Neural cell (in vitro differentiated cells): ENCODE data around the gene ZBTB40. TPM values are rescaled to one million over a fixed set of nuclear protein-coding genes. Genes with fewer than 3 reads are reported as not detected.

Experiments used
- H2AFZ ChIP-seq: fragments of 200-600, 300-800 bp; sonication (generic), shearing (Covaris generic); 2 replicates; pipeline ENCODE4 v1.6.0; 2014; ENCODE audit warnings: low read depth, mild to moderate bottlenecking, antibody characterized with exemption, low read length, moderate library complexity
- H3F3A ChIP-seq: fragments of 200-600 bp; shearing (Covaris generic); 2 replicates; pipeline ENCODE4 v1.6.1; 2016; ENCODE audit warnings: mild to moderate bottlenecking, moderate library complexity, mixed read lengths, antibody characterized with exemption, low read length; ENCODE audit not compliant: insufficient read depth, poor library complexity, severe bottlenecking
- H3K27ac ChIP-seq: fragments of 200-600, 300-800 bp; sonication (generic), shearing (Covaris generic); 2 replicates; pipeline ENCODE4 v1.5.1; 2014; ENCODE audit warnings: mild to moderate bottlenecking, low read length, moderate library complexity
- H3K27me3 ChIP-seq: fragments of 300-800, 200-600 bp; sonication (generic), shearing (Covaris generic); 2 replicates; pipeline ENCODE4 v1.6.0; 2014; ENCODE audit warnings: mild to moderate bottlenecking, low read depth, low read length, moderate library complexity; ENCODE audit not compliant: insufficient read depth
- H3K36me3 ChIP-seq: fragments of 300-800, 200-600 bp; sonication (generic), shearing (Covaris generic); 2 replicates; pipeline ENCODE4 v1.5.1; 2014; ENCODE audit warnings: mild to moderate bottlenecking, antibody characterized with exemption, low read length, moderate library complexity; ENCODE audit not compliant: insufficient read depth
- H3K4me2 ChIP-seq: fragments of 300-800, 200-600 bp; sonication (generic), shearing (Covaris generic); 2 replicates; pipeline ENCODE4 v1.6.0; 2014; ENCODE audit warnings: mild to moderate bottlenecking, low read length
- H3K4me3 ChIP-seq: fragments of 300-800, 200-600 bp; sonication (generic), shearing (Covaris generic); 2 replicates; pipeline ENCODE4 v1.5.1; 2014; ENCODE audit warnings: mild to moderate bottlenecking, low read length, moderate library complexity
- H3K79me2 ChIP-seq: fragments of 200-600 bp; shearing (Covaris generic); replicated peaks from 2 replicates; pipeline ENCODE4 v1.6.0; 2014; ENCODE audit warnings: mild to moderate bottlenecking, low read length, moderate library complexity; ENCODE audit not compliant: insufficient read depth
- H3K9ac ChIP-seq: fragments of 300-800, 200-600 bp; sonication (generic), shearing (Covaris generic); 2 replicates; pipeline ENCODE4 v1.6.1; 2016; ENCODE audit warnings: mild to moderate bottlenecking, low read length, mixed read lengths
- H3K9me2 ChIP-seq: fragments of 200-600 bp; shearing (Covaris generic); 2 replicates; pipeline ENCODE4 v1.6.1; 2016; ENCODE audit warnings: mild to moderate bottlenecking, low read length, mixed read lengths; ENCODE audit not compliant: insufficient read depth
- H3K9me3 ChIP-seq: fragments of 200-600, 300-800 bp; sonication (generic), shearing (Covaris generic); 2 replicates; pipeline ENCODE4 v1.6.1; 2016; ENCODE audit warnings: mild to moderate bottlenecking, mixed run types, low read length, moderate library complexity, mixed read lengths
- H4K20me1 ChIP-seq: fragments of 200-600 bp; shearing (Covaris generic); 2 replicates; pipeline ENCODE4 v1.6.1; 2016; ENCODE audit warnings: mild to moderate bottlenecking, mixed run types; ENCODE audit not compliant: insufficient read depth
- CTCF ChIP-seq: fragments of 450-650 bp; IDR thresholded peaks from 2 replicates; pipeline ENCODE4 v1.5.1; 2014; ENCODE audit warnings: antibody characterized with exemption, mild to moderate bottlenecking, moderate library complexity; ENCODE audit not compliant: poor library complexity, severe bottlenecking
- EP300 ChIP-seq: fragments of 450-650 bp; conservative IDR thresholded peaks from 2 replicates; pipeline ENCODE4 v1.6.1; 2014; ENCODE audit warnings: antibody characterized with exemption, mild to moderate bottlenecking, moderate library complexity; ENCODE audit not compliant: poor library complexity, severe bottlenecking
- EZH2 ChIP-seq: fragments of 200-600, 300-800 bp; shearing (Covaris generic), sonication (generic); IDR thresholded peaks from 2 replicates; pipeline ENCODE4 v1.6.1; 2014; ENCODE audit warnings: antibody characterized with exemption, low read length, borderline replicate concordance, mild to moderate bottlenecking; ENCODE audit not compliant: insufficient read depth, poor library complexity, severe bottlenecking
- POLR2AphosphoS5 ChIP-seq: IDR thresholded peaks from 2 replicates; pipeline ENCODE4 v1.6.1; 2012
- RAD21 ChIP-seq: fragments of 450-650 bp; conservative IDR thresholded peaks from 2 replicates; pipeline ENCODE4 v1.6.1; 2014; ENCODE audit warnings: antibody characterized with exemption, mild to moderate bottlenecking, moderate library complexity
- REST ChIP-seq: IDR thresholded peaks from 2 replicates; pipeline ENCODE4 v1.6.1; 2012; ENCODE audit warnings: borderline replicate concordance
- SMC3 ChIP-seq: fragments of 450-650 bp; conservative IDR thresholded peaks from 2 replicates; pipeline ENCODE4 v1.6.1; 2014; ENCODE audit warnings: antibody characterized with exemption, mild to moderate bottlenecking, moderate library complexity; ENCODE audit not compliant: poor library complexity
- TAF1 ChIP-seq: IDR thresholded peaks from 2 replicates; pipeline ENCODE4 v1.6.1; 2012; ENCODE audit warnings: low read depth
- polyA plus RNA-seq: library from polyadenylated mRNA; depleted of rRNA; stranded (reverse); fragments of >200 nt; gene quantifications from 2 replicates; pipeline ENCODE4 v1.2.3, GENCODE V29; 2014

ZBTB40 gene
- polyA plus RNA-seq, 1 donor from 2014 or later: 12.7 TPM

- H3K4me3 ChIP-seq: no peak overlapping the region
- H2AFZ ChIP-seq: no peak overlapping the region
Observed at GRCh38 chr1:22450351-22451021, 1.2 kb upstream of the ZBTB40 start.

GRCh38 chr1:22452481-22452957 is 868 bp downstream of the ZBTB40 start:
- no peaks in the 10 kb centered on the region for H4K20me1 ChIP-seq
- H3K79me2 ChIP-seq: peaks cover 11% of the 10 kb centered on the region
- H3K9me3 ChIP-seq: no peaks in the 10 kb centered on the region
- H3K27me3 ChIP-seq: no peaks in the 10 kb centered on the region
- no peaks in the 10 kb centered on the region for H3K36me3 ChIP-seq
- H3K9ac ChIP-seq: peak overlapping the region; percentile 94
- H3F3A ChIP-seq: peaks cover 4% of the 10 kb centered on the region
- H3K4me3 ChIP-seq: peak overlapping the region; percentile 86
- no peak for TF ChIP-seq EP300
- TF ChIP-seq CTCF: no peak
- peak; percentile 46 for TF ChIP-seq RAD21
- TF ChIP-seq REST: peak; percentile 82
- no peak for TF ChIP-seq TAF1
- TF ChIP-seq POLR2AphosphoS5: peak; percentile 32
- peak overlapping the region; percentile 79 for H3K4me2 ChIP-seq
- H3K27ac ChIP-seq: peak overlapping the region; percentile 91
- H3K9me2 ChIP-seq: no peaks in the 10 kb centered on the region
- H2AFZ ChIP-seq: peak overlapping the region; percentile 77

More at GRCh38 chr1:22450351-22451021, 1.2 kb upstream of the ZBTB40 start:
- no peak overlapping the region for H3K27ac ChIP-seq
- H3K9me3 ChIP-seq: no peaks in the 10 kb centered on the region
- H3F3A ChIP-seq: peaks cover 4% of the 10 kb centered on the region
- H3K9ac ChIP-seq: no peak overlapping the region
- TF ChIP-seq EZH2 (no peak), EP300 (no peak), CTCF (no peak), POLR2AphosphoS5 (no peak), SMC3 (no peak)
- H3K27me3 ChIP-seq: no peaks in the 10 kb centered on the region
- H4K20me1 ChIP-seq: no peaks in the 10 kb centered on the region
- H3K36me3 ChIP-seq: no peaks in the 10 kb centered on the region
- H3K79me2 ChIP-seq: peaks cover 8% of the 10 kb centered on the region
- no peak overlapping the region for H3K4me2 ChIP-seq
- no peaks in the 10 kb centered on the region for H3K9me2 ChIP-seq
